ENCODE data around the gene USP50.

USP50 gene

GRCh38 chr15:50493625-50494024 lies 52.8 kb downstream of the USP50 start:
- Histone ChIP-seq H3K36me3 (peaks cover 99% of the 10 kb centered on the region), H3K4me3 (ENCODE audit: low read depth in 1 of 2, low read length in 1 of 2) (no peak overlapping the region), H3K4me1 (ENCODE audit: control insufficient read depth in 1 of 2, insufficient read depth in 1 of 2, low read depth in 1 of 2, low read length in 1 of 2) (no peaks in the 10 kb centered on the region), H3K27me3 (no peaks in the 10 kb centered on the region), H3K27ac (no peak overlapping the region), H3K9me3 (no peaks in the 10 kb centered on the region)
- TF ChIP-seq CTCF (IDR thresholded peaks at IDR 0.05) = no peak

GRCh38 chr15:50487287-50487686 lies 59.2 kb downstream of the USP50 start:
- Histone ChIP-seq H3K4me3 (ENCODE audit: low read depth in 1 of 2, low read length in 1 of 2) (no peak overlapping the region), H3K27me3 (no peaks in the 10 kb centered on the region), H3K27ac (peak overlapping the region; percentile 26), H3K9me3 (no peaks in the 10 kb centered on the region), H3K36me3 (peaks cover 78% of the 10 kb centered on the region), H3K4me1 (ENCODE audit: control insufficient read depth in 1 of 2, insufficient read depth in 1 of 2, low read depth in 1 of 2, low read length in 1 of 2) (no peaks in the 10 kb centered on the region)
- TF ChIP-seq CTCF (IDR thresholded peaks at IDR 0.05) = no peak

GRCh38 chr15:50485389-50485788 lies 61.1 kb downstream of the USP50 start:
- Histone ChIP-seq H3K9me3 (no peaks in the 10 kb centered on the region), H3K27ac (no peak overlapping the region), H3K27me3 (no peaks in the 10 kb centered on the region), H3K36me3 (peaks cover 76% of the 10 kb centered on the region), H3K4me1 (ENCODE audit: control insufficient read depth in 1 of 2, insufficient read depth in 1 of 2, low read depth in 1 of 2, low read length in 1 of 2) (no peaks in the 10 kb centered on the region), H3K4me3 (ENCODE audit: low read depth in 1 of 2, low read length in 1 of 2) (no peak overlapping the region)
- no peak for TF ChIP-seq CTCF (IDR thresholded peaks at IDR 0.05)

- TF ChIP-seq CTCF (IDR thresholded peaks at IDR 0.05) = no peak
- peaks cover 75% of the 10 kb centered on the region for H3K36me3 ChIP-seq
- no peak overlapping the region for H3K27ac ChIP-seq
- no peaks in the 10 kb centered on the region for H3K4me1 ChIP-seq (ENCODE audit: control insufficient read depth in 1 of 2, insufficient read depth in 1 of 2, low read depth in 1 of 2, low read length in 1 of 2)
- H3K4me3 ChIP-seq (ENCODE audit: low read depth in 1 of 2, low read length in 1 of 2) = no peak overlapping the region
- H3K27me3 ChIP-seq = no peaks in the 10 kb centered on the region
- no peaks in the 10 kb centered on the region for H3K9me3 ChIP-seq
Observed at GRCh38 chr15:50484781-50485180, 61.7 kb downstream of the USP50 start.

GRCh38 chr15:50476143-50476542 lies 70.3 kb downstream of the USP50 start:
- no peaks in the 10 kb centered on the region for H3K9me3 ChIP-seq
- no peak for TF ChIP-seq CTCF (IDR thresholded peaks at IDR 0.05)
- H3K27me3 ChIP-seq = no peaks in the 10 kb centered on the region
- H3K4me3 ChIP-seq (ENCODE audit: low read depth in 1 of 2, low read length in 1 of 2) = no peak overlapping the region
- H3K4me1 ChIP-seq (ENCODE audit: control insufficient read depth in 1 of 2, insufficient read depth in 1 of 2, low read depth in 1 of 2, low read length in 1 of 2) = no peaks in the 10 kb centered on the region
- H3K27ac ChIP-seq = no peak overlapping the region
- H3K36me3 ChIP-seq = peaks cover 97% of the 10 kb centered on the region

GRCh38 chr15:50471072-50471471 lies 75.4 kb downstream of the USP50 start:
- no peak for TF ChIP-seq CTCF (IDR thresholded peaks at IDR 0.05)
- Histone ChIP-seq H3K9me3 (no peaks in the 10 kb centered on the region), H3K4me3 (ENCODE audit: low read depth in 1 of 2, low read length in 1 of 2) (no peak overlapping the region), H3K27me3 (no peaks in the 10 kb centered on the region), H3K4me1 (ENCODE audit: control insufficient read depth in 1 of 2, insufficient read depth in 1 of 2, low read depth in 1 of 2, low read length in 1 of 2) (no peaks in the 10 kb centered on the region), H3K27ac (no peak overlapping the region), H3K36me3 (peaks cover 90% of the 10 kb centered on the region)
